ENCODE measurements around the gene NHSL1.

DNA sequence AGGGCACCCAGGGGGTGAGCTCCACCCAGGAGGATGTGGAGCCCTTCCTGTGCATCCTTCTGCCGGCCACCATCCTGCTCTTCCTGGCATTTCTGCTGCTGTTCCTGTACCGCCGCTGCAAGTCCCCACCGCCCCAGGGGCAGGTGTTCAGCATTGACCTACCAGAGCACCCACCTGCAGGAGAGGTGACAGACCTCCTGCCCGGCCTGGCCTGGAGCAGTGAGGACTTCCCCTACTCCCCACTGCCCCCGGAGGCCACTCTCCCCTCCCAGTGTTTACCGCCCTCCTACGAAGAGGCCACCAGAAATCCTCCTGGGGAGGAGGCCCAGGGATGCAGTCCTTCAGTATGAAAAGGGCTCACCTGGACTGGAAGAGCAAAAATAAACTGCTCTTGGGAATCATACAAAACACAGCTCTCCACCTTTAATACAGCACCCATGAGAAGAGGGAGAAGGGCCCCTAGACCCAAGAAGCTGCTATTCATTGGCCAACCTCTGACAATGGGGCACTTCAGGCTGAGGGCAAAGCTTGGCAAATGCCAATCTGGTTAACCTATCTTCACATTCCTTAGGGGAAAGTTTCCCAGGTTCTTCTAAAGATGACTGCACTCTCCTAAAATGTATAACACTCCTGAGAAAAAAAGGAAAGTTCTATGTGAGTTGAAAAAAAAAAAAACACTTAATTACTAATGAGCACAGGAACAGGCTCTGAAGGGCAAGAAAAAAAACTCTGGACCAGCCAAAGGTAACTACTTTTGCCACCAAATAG lies 116.6 kb downstream of the NHSL1 start:
- TF ChIP-seq, protein P1, sequence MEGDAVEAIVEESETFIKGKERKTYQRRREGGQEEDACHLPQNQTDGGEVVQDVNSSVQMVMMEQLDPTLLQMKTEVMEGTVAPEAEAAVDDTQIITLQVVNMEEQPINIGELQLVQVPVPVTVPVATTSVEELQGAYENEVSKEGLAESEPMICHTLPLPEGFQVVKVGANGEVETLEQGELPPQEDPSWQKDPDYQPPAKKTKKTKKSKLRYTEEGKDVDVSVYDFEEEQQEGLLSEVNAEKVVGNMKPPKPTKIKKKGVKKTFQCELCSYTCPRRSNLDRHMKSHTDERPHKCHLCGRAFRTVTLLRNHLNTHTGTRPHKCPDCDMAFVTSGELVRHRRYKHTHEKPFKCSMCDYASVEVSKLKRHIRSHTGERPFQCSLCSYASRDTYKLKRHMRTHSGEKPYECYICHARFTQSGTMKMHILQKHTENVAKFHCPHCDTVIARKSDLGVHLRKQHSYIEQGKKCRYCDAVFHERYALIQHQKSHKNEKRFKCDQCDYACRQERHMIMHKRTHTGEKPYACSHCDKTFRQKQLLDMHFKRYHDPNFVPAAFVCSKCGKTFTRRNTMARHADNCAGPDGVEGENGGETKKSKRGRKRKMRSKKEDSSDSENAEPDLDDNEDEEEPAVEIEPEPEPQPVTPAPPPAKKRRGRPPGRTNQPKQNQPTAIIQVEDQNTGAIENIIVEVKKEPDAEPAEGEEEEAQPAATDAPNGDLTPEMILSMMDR (IDR thresholded peaks at IDR 0.05; ENCODE audit: insufficient read depth, low read length, poor library complexity, severe bottlenecking): no peak
- TF ChIP-seq EZH2phosphoT487 (conservative IDR thresholded peaks at IDR 0.05; ENCODE audit: low read length): no peak
